Neuronal stem cell (in vitro differentiated cells): ENCODE measurements around the gene CTNNA3.

Experiments used
- DNase-seq: peaks from one replicate; pipeline ENCODE4 v3.0.0-alpha.2; 2013; ENCODE audit warnings: low spot score
- H2AFZ ChIP-seq: one replicate; pipeline ENCODE4 v1.6.1; 2013; ENCODE audit warnings: mild to moderate bottlenecking, low read length, inconsistent platforms
- H2AK5ac ChIP-seq: 2 replicates; pipeline ENCODE4 v1.6.1; 2013; ENCODE audit warnings: low read depth, mild to moderate bottlenecking, inconsistent platforms, low read length, moderate library complexity, mixed read lengths
- H2BK120ac ChIP-seq: 2 replicates; pipeline ENCODE4 v1.6.1; 2013; ENCODE audit warnings: low read depth, mild to moderate bottlenecking, inconsistent platforms, low read length, moderate library complexity, mixed read lengths
- H2BK12ac ChIP-seq: one replicate; pipeline ENCODE4 v1.6.1; 2013; ENCODE audit warnings: low read length, inconsistent platforms
- H2BK15ac ChIP-seq: 2 replicates; pipeline ENCODE4 v1.6.1; 2013; ENCODE audit warnings: mild to moderate bottlenecking, low read length, inconsistent platforms, mixed read lengths
- H2BK5ac ChIP-seq: one replicate; pipeline ENCODE4 v1.6.1; 2013; ENCODE audit warnings: inconsistent platforms, mild to moderate bottlenecking, low read length, moderate library complexity
- H3K14ac ChIP-seq: one replicate; pipeline ENCODE4 v1.6.1; 2013; ENCODE audit warnings: low read length, inconsistent platforms
- H3K18ac ChIP-seq: 2 replicates; pipeline ENCODE4 v1.6.1; 2013; ENCODE audit warnings: low read length, inconsistent platforms
- H3K23ac ChIP-seq: 2 replicates; pipeline ENCODE4 v1.6.1; 2013; ENCODE audit warnings: low read depth, mild to moderate bottlenecking, mixed read lengths, low read length, inconsistent platforms; ENCODE audit not compliant: poor library complexity
- H3K27ac ChIP-seq: replicated peaks from 3 replicates; pipeline ENCODE4 v1.5.1; 2013; ENCODE audit warnings: low read length, inconsistent platforms
- H3K27me3 ChIP-seq, 3 experiments: 2 replicates each; pipeline ENCODE4 v1.6.1; 2013; ENCODE audit warnings: low read length in 3 of 3, mild to moderate bottlenecking in 2 of 3, inconsistent platforms in 1 of 3, low read depth in 1 of 3, mixed read lengths in 1 of 3, moderate library complexity in 1 of 3; ENCODE audit not compliant: control insufficient read depth in 3 of 3, insufficient read depth in 3 of 3
- H3K36me3 ChIP-seq, 2 donors: replicated peaks in 1 of 2; 2 replicates each; pipeline ENCODE4 v1.6.1; 2013; ENCODE audit warnings: low read length in 2 of 2; ENCODE audit not compliant: control insufficient read depth in 2 of 2, insufficient read depth in 2 of 2
- H3K4ac ChIP-seq: 2 replicates; pipeline ENCODE4 v1.6.1; 2013; ENCODE audit warnings: inconsistent platforms, mild to moderate bottlenecking, low read length, moderate library complexity
- H3K4me1 ChIP-seq, 2 donors: 1 replicate in 1 of 2; 2 replicates in 1 of 2; pipeline ENCODE4 v1.6.1; 2013; ENCODE audit warnings: low read length in 2 of 2, low read depth in 1 of 2; ENCODE audit not compliant: control insufficient read depth in 2 of 2, insufficient read depth in 1 of 2
- H3K4me2 ChIP-seq: one replicate; pipeline ENCODE4 v1.6.1; 2013; ENCODE audit warnings: mild to moderate bottlenecking, low read length, inconsistent platforms; ENCODE audit not compliant: insufficient read depth, poor library complexity, severe bottlenecking
- H3K4me3 ChIP-seq, 2 donors: 2 replicates each; pipeline ENCODE4 v1.5.1; 2013; ENCODE audit warnings: low read length in 2 of 2, mild to moderate bottlenecking in 2 of 2, inconsistent platforms in 1 of 2, moderate library complexity in 1 of 2
- H3K79me1 ChIP-seq: one replicate; pipeline ENCODE4 v1.6.1; 2013; ENCODE audit warnings: low read depth, mild to moderate bottlenecking, inconsistent platforms, low read length, moderate library complexity
- H3K9ac ChIP-seq: one replicate; pipeline ENCODE4 v1.6.1; 2013; ENCODE audit warnings: mild to moderate bottlenecking, low read depth, low read length, inconsistent platforms; ENCODE audit not compliant: poor library complexity
- H3K9me3 ChIP-seq, 2 donors: replicated peaks in 1 of 2; 2 replicates each; pipeline versions ENCODE3 to v1.6.1; 2013; ENCODE audit warnings: low read length in 2 of 2, mild to moderate bottlenecking in 2 of 2, inconsistent platforms in 1 of 2, low read depth in 1 of 2, mixed read lengths in 1 of 2, moderate library complexity in 1 of 2; ENCODE audit not compliant: control insufficient read depth in 2 of 2, insufficient read depth in 1 of 2
- H4K8ac ChIP-seq: one replicate; pipeline ENCODE4 v1.6.1; 2013; ENCODE audit warnings: low read depth, mild to moderate bottlenecking, inconsistent platforms, low read length, moderate library complexity
- H4K91ac ChIP-seq: one replicate; pipeline ENCODE4 v1.6.1; 2013; ENCODE audit warnings: low read length, low read depth, mild to moderate bottlenecking, inconsistent platforms; ENCODE audit not compliant: poor library complexity
- WGBS, 2 donors: extraction: QIAGEN DNeasy Blood & Tissue Kit; methylation state at CpG; one replicate each; pipeline ENCODE4 v1.1.7; 2013; ENCODE audit warnings: missing lambda C conversion rate in 2 of 2, mixed read lengths in 1 of 2; ENCODE audit not compliant: insufficient read length in 2 of 2, insufficient replicate concordance in 1 of 2; ENCODE audit errors: extremely low coverage in 2 of 2; 5-methylcytosine and 5-hydroxymethylcytosine counted together

The CTNNA3 gene

DNA sequence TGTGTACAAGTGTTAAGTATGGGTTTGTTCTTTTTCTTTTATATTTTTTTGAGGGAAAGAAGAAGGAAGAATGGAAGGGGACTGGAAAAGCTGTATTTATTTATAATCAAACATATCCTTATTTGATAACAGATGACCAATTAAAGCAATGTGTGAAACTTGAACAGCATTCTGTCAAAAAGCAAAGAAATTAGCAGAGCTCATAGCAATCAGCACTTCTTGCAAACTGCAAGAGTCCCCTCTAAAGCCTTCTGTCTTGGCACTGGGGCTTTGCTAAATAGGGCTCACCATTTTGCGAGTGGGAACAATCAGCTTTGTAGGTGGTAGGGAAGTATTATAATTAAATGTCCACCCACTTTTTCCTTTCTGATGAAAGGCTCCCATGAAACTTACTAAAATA, 935.1 kb downstream of the CTNNA3 start:
- no peak overlapping the region for H2BK120ac ChIP-seq
- no peak overlapping the region for H3K23ac ChIP-seq
- no peak overlapping the region for H4K91ac ChIP-seq
- peaks cover 0 to 3% of the 10 kb centered on the region in 2 donors for H3K4me1 ChIP-seq
- no peak overlapping the region for H2AK5ac ChIP-seq
- H2BK5ac ChIP-seq = no peak overlapping the region
- DNase-seq = no peak
- H3K9ac ChIP-seq = no peak overlapping the region
- no peaks in the 10 kb centered on the region for H3K27me3 ChIP-seq
- H3K18ac ChIP-seq = no peak overlapping the region
- WGBS, 2 donors = no CpG with 5 or more reads among the region's 1 CpG
- no peaks in the 10 kb centered on the region for H3K36me3 ChIP-seq
- no peaks in the 10 kb centered on the region for H3K79me1 ChIP-seq
- no peak overlapping the region for H2BK12ac ChIP-seq
- H3K27ac ChIP-seq = no peak overlapping the region
- H3K4me2 ChIP-seq = no peak overlapping the region
- no peak overlapping the region for H4K8ac ChIP-seq
- no peak overlapping the region for H3K14ac ChIP-seq
- no peak overlapping the region for H3K4ac ChIP-seq
- H3K9me3 ChIP-seq = no peaks in the 10 kb centered on the region
- no peak overlapping the region for H2AFZ ChIP-seq
- H2BK15ac ChIP-seq = no peak overlapping the region
- H3K4me3 ChIP-seq = no peak overlapping the region

DNA sequence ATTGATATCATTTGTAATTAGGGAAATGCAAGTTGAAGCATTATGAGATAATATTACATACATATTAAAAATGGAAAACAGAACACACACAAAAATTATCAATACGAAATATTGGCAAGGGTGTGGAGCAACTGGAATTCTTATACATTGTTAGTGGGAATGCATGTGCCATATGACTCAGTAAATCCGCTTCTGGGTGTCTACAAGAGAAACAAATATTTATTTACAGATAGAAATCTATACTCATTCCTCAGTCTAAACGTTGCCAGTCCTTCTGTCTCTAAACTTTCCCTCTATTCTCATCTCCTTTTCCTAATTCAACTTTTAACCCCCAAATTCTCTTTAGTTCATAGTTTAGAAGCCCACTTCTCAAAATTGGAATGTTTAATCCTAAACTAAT, 940.5 kb downstream of the CTNNA3 start:
- no peak overlapping the region for H4K91ac ChIP-seq
- H3K14ac ChIP-seq = no peak overlapping the region
- no peak for DNase-seq
- H3K4me2 ChIP-seq = no peak overlapping the region
- H3K23ac ChIP-seq = no peak overlapping the region
- H2AK5ac ChIP-seq = no peak overlapping the region
- H3K4ac ChIP-seq = no peak overlapping the region
- no peak overlapping the region for H3K9ac ChIP-seq
- WGBS, 2 donors = 100% methylated on average over 1 of the region's 3 CpGs; no CpG with 5 or more reads in 1 of the 2 donors
- no peak overlapping the region for H3K4me3 ChIP-seq
- no peak overlapping the region for H3K27ac ChIP-seq
- no peak overlapping the region for H3K18ac ChIP-seq
- no peaks in the 10 kb centered on the region for H3K79me1 ChIP-seq
- no peak overlapping the region for H2BK120ac ChIP-seq
- H4K8ac ChIP-seq = no peak overlapping the region
- no peak overlapping the region for H2BK12ac ChIP-seq
- no peak overlapping the region for H2BK5ac ChIP-seq
- H2AFZ ChIP-seq = no peak overlapping the region
- H3K27me3 ChIP-seq = no peaks in the 10 kb centered on the region
- no peaks in the 10 kb centered on the region for H3K9me3 ChIP-seq
- H2BK15ac ChIP-seq = no peak overlapping the region
- no peaks in the 10 kb centered on the region for H3K36me3 ChIP-seq
- peaks cover 0 to 3% of the 10 kb centered on the region in 2 donors for H3K4me1 ChIP-seq

- Histone ChIP-seq H3K18ac (no peak overlapping the region), H2AK5ac (no peak overlapping the region), H4K8ac (no peak overlapping the region), H2AFZ (no peak overlapping the region), H2BK120ac (no peak overlapping the region), H3K4me2 (no peak overlapping the region), H3K9ac (no peak overlapping the region), H2BK15ac (no peak overlapping the region), H3K14ac (no peak overlapping the region), H3K79me1 (no peaks in the 10 kb centered on the region), H3K4me1 (peaks cover 0 to 3% of the 10 kb centered on the region in 2 donors), H3K27me3 (no peaks in the 10 kb centered on the region), H3K4me3 (no peak overlapping the region), H3K9me3 (no peaks in the 10 kb centered on the region), H3K27ac (no peak overlapping the region), H2BK12ac (no peak overlapping the region), H3K23ac (no peak overlapping the region), H2BK5ac (no peak overlapping the region), H3K4ac (no peak overlapping the region), H3K36me3 (no peaks in the 10 kb centered on the region), H4K91ac (no peak overlapping the region)
- WGBS, 2 donors = no CpG with 5 or more reads among the region's 1 CpG
- no peak for DNase-seq
Measured at GRCh38 chr10:66752714-66753113, 943.3 kb downstream of the CTNNA3 start.

DNA sequence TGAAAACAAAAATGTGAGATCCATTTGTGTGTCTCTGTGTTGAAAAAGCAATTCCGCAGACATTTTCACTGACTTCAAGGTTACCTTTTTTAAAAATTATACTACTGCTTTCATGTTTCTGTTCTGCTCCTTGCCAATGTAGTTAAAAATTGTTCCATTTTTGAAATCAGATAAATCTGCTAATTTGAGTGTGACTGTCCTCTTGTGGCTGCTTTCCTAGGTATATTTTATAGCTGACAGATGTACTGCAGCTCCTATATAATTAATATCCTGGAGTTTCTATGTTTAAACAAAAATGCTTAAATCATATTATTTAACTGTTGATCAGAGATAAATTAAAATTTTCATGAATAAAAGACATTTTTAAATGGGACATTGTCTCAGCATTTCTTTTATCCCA, 947.8 kb downstream of the CTNNA3 start:
- H3K4me2 ChIP-seq = no peak overlapping the region
- H3K27ac ChIP-seq = no peak overlapping the region
- H3K36me3 ChIP-seq = no peaks in the 10 kb centered on the region
- H3K18ac ChIP-seq = no peak overlapping the region
- H3K27me3 ChIP-seq = no peaks in the 10 kb centered on the region
- no peak overlapping the region for H2BK120ac ChIP-seq
- no peak overlapping the region for H2BK5ac ChIP-seq
- H3K4me1 ChIP-seq = no peaks in the 10 kb centered on the region
- no peaks in the 10 kb centered on the region for H3K9me3 ChIP-seq
- no peaks in the 10 kb centered on the region for H3K79me1 ChIP-seq
- no peak overlapping the region for H4K8ac ChIP-seq
- no peak overlapping the region for H3K4ac ChIP-seq
- no peak for DNase-seq
- no peak overlapping the region for H2BK15ac ChIP-seq
- WGBS, 2 donors = no CpG with 5 or more reads among the region's 1 CpG
- H3K9ac ChIP-seq = no peak overlapping the region
- no peak overlapping the region for H3K14ac ChIP-seq
- no peak overlapping the region for H2AK5ac ChIP-seq
- H2AFZ ChIP-seq = no peak overlapping the region
- H3K4me3 ChIP-seq = no peak overlapping the region
- H4K91ac ChIP-seq = no peak overlapping the region
- H3K23ac ChIP-seq = no peak overlapping the region
- no peak overlapping the region for H2BK12ac ChIP-seq
